Panc1 (cell line): Measurements from ENCODE around the gene ANKRD10.

ENCODE experiments used
- CTCF ChIP-seq: fragments of 450-650 bp; IDR thresholded peaks from 2 replicates; pipeline ENCODE4 v1.5.1; 2017; ENCODE audit warnings: mild to moderate bottlenecking
- POLR2AphosphoS5 ChIP-seq: IDR thresholded peaks from 2 replicates; pipeline ENCODE4 v1.6.1; 2012; ENCODE audit warnings: mild to moderate bottlenecking, low read depth, low read length, moderate library complexity
- REST ChIP-seq, 2 experiments: IDR thresholded peaks; 2 replicates each; pipeline ENCODE4 v1.6.1; 2011 to 2012; ENCODE audit warnings: low read depth in 2 of 2, control low read depth in 1 of 2, low read length in 1 of 2, mild to moderate bottlenecking in 1 of 2, moderate library complexity in 1 of 2; ENCODE audit not compliant: insufficient read depth in 1 of 2
- TCF7L2 ChIP-seq: IDR thresholded peaks from 2 replicates; pipeline ENCODE4 v1.6.1; 2011; ENCODE audit warnings: mild to moderate bottlenecking, low read depth, low read length, inconsistent platforms

- TF ChIP-seq CTCF (no peak), REST (IDR thresholded peaks at IDR 0.05; ENCODE audit: insufficient read depth in 1 of 2, low read depth in 2 of 2, low read length in 1 of 2) (no peak), TCF7L2 (no peak), POLR2AphosphoS5 (no peak)
These were observed 8.2 kb upstream of the ANKRD10 start for GRCh38 chr13:110923086-110923485.
